MCF 10A (cell line): Measurements from ENCODE around the gene KNCN. TPM values are rescaled to one million over a fixed set of nuclear protein-coding genes. Genes with fewer than 3 reads are reported as not detected.

Experiments used
- BruUV-seq: library from RNA; stranded (reverse); fragments of 400-500 nt; replicated peaks from 2 replicates; lab custom pipeline; 2021; lab: Mats Ljungman, UMichigan
- CTCF ChIA-PET: fragments of 300-600 bp; sonication (Branson Sonifier 250); formaldehyde crosslinking; extraction: SDS; loops from one replicate; lab custom pipeline; 2021; ENCODE audit warnings: antibody characterized with exemption, inconsistent platforms; lab: Yijun Ruan, JAX
- POLR2A ChIA-PET: fragments of 300-600, 350-650 bp; sonication (Branson Sonifier 250); formaldehyde crosslinking; extraction: SDS; loops from one replicate; lab custom pipeline; 2020; ENCODE audit warnings: antibody characterized with exemption, inconsistent platforms; lab: Yijun Ruan, JAX
- DNase-seq: peaks from one replicate; pipeline ENCODE4 v3.0.0-alpha.2; 2018; ENCODE audit not compliant: unreplicated experiment
- H3K27ac Mint-ChIP-seq: one replicate; pipeline ENCODE4 v1.8.0; 2022; ENCODE audit warnings: mild to moderate bottlenecking, low read depth, mixed read lengths; ENCODE audit not compliant: unreplicated experiment
- H3K27me3 Mint-ChIP-seq: one replicate; pipeline ENCODE4 v1.8.0; 2022; ENCODE audit warnings: mixed read lengths; ENCODE audit not compliant: insufficient read depth, unreplicated experiment
- H3K36me3 Mint-ChIP-seq: one replicate; pipeline ENCODE4 v1.8.0; 2022; ENCODE audit warnings: mild to moderate bottlenecking, moderate library complexity, mixed read lengths; ENCODE audit not compliant: insufficient read depth, unreplicated experiment
- H3K4me1 Mint-ChIP-seq: one replicate; pipeline ENCODE4 v1.8.0; 2022; ENCODE audit warnings: mixed read lengths; ENCODE audit not compliant: insufficient read depth, unreplicated experiment
- H3K4me3 Mint-ChIP-seq: one replicate; pipeline ENCODE4 v1.8.0; 2022; ENCODE audit warnings: mild to moderate bottlenecking, moderate library complexity, mixed read lengths; ENCODE audit not compliant: unreplicated experiment
- H3K9me3 Mint-ChIP-seq: one replicate; pipeline ENCODE4 v1.8.0; 2022; ENCODE audit warnings: mixed read lengths; ENCODE audit not compliant: unreplicated experiment
- intact Hi-C: fragments of 100-400 bp; cut with micrococcal nuclease; formaldehyde crosslinking; loops from 2 replicates; pipeline ENCODE4 v1.14.1; 2022
- total RNA-seq: library from RNA; stranded (reverse); gene quantifications from 2 replicates; pipeline ENCODE4 v1.2.3, GENCODE V29; 2022
- TF ChIP-seq, protein P1 (sequence below): fragments of 200-600 bp; IDR thresholded peaks from one replicate; pipeline ENCODE4 v1.8.0; 2022; ENCODE audit warnings: antibody characterized with exemption, mild to moderate bottlenecking; ENCODE audit not compliant: unreplicated experiment

Gene KNCN
- total RNA-seq, 1 experiment from 2014 or later, result not detected

DNA sequence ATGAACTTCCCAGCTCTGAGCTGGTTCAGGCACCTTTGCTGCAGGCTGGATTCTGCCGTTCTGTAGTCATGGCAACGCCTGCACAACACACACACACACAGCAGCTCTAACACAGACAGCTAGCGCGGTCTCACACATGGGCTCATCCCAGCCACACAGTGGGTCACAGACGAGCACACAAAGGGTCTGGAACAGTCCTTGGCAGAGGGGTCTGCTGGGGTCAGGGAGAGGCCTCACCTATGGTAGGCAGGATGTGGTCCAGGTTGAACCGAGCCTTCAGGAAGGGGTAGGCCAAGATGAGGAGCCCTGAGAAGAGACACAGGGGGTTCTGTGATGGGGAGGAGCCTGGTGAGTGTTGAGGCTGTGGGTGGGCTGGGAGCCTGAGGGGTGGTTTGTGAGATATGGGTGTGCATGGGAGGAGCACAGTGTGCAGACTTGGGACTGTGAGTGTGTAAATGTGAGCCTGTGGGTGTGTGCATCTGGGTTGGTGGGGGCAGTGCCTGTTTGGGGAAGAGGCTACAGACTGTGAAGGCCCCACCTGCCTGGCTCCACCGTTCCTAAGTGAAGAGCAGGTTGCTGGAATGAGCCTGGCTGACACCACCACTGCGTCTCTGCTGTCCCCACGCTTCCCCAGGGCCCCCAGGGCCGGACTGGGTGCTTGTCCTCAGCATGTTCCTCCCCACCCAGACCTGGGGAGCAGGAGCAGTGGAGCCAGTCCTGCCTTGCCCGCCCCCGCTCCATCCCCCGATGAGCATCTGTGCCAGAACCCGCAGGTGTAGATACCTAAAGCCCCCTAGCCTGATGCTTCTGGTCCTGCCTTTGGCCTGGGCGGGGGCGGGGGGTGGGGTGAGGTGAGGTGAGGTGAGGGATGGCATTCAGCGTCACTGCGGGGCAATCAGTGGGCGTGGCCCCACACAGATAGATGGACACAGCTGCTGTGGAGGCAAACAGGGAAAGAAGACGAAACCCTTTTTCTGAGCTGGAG, 1.5 kb downstream of the KNCN start:
- peaks cover 22% of the 10 kb centered on the region for H3K27me3 Mint-ChIP-seq

DNA sequence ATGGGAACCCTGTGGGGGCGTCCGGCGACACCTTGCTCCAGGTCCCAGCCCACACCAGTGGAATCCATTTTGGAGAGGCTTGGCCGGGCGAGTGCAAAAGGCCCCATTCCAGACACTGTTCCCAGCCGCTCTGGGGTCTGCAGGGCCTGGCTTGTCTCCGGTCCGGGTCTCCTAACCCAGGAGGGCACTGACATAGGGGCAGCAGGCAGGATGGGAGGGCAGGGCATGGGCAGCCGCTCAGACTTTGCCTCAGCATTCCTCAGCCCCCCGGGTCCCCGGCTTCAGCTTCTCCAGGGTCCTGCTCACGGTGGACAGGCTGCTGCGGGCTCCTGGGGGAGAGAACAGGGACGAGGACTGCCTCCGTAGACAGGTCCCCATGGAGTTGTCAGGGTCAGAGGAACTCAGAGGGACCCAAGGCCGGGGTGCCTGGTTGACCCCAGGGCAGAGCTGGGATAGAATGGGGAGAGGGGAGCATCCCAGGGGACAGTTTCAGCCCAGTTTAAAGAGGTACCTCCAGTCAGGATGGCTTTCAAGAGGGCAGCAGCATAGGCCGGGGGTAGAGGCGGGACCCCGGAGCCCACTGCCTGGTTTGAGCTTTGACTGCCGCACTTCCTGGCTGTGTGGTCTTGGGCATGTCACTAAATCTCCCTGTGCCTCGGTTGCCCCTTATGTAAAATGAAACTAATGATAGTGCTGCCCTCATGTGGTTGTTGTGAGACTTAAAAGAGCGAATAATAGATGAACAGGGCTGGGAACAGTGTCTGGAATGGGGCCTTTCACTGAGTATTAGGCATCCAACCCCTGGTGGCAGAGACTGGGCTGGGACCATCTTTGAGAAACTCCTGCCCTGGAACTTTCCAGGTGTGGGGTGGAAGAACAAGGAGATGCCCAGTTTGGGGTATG, 3.7 kb downstream of the KNCN start:
- no peak overlapping the region for H3K4me3 Mint-ChIP-seq
- BruUV-seq, result no TSS peak
- intact Hi-C loops, result loop anchor here (1.0 kb wide), 1 partner anchor 100 kb away; no protein-coding TSS in a partner anchor
- ChIA-PET CTCF (interaction anchor here (0.6 to 6.8 kb wide), 45 partner anchors 8 to 206 kb away, joined by 3 to 62 read pairs (median 4); a partner anchor contains a TSS), POLR2A (no interaction called here)
- no peak overlapping the region for H3K27ac Mint-ChIP-seq
- DNase-seq, result peak; percentile 73
- H3K27me3 Mint-ChIP-seq, result peaks cover 39% of the 10 kb centered on the region
- TF ChIP-seq, protein P1, sequence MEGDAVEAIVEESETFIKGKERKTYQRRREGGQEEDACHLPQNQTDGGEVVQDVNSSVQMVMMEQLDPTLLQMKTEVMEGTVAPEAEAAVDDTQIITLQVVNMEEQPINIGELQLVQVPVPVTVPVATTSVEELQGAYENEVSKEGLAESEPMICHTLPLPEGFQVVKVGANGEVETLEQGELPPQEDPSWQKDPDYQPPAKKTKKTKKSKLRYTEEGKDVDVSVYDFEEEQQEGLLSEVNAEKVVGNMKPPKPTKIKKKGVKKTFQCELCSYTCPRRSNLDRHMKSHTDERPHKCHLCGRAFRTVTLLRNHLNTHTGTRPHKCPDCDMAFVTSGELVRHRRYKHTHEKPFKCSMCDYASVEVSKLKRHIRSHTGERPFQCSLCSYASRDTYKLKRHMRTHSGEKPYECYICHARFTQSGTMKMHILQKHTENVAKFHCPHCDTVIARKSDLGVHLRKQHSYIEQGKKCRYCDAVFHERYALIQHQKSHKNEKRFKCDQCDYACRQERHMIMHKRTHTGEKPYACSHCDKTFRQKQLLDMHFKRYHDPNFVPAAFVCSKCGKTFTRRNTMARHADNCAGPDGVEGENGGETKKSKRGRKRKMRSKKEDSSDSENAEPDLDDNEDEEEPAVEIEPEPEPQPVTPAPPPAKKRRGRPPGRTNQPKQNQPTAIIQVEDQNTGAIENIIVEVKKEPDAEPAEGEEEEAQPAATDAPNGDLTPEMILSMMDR, result peak; percentile 66
- H3K4me1 Mint-ChIP-seq, result peaks cover under 1% of the 10 kb centered on the region
- no peaks in the 10 kb centered on the region for H3K9me3 Mint-ChIP-seq
- H3K36me3 Mint-ChIP-seq, result no peaks in the 10 kb centered on the region

More for the DNA sequence above, 1.5 kb downstream of the KNCN start:
- TF ChIP-seq, protein P1, result no peak
- Mint-ChIP-seq H3K27ac (peak overlapping the region; percentile 61), H3K36me3 (no peaks in the 10 kb centered on the region), H3K9me3 (no peaks in the 10 kb centered on the region), H3K4me3 (no peak overlapping the region), H3K4me1 (no peaks in the 10 kb centered on the region)
- intact Hi-C loops, result no loop called here
- ChIA-PET CTCF (interaction anchor here (0.5 to 6.8 kb wide), 9 partner anchors 11 to 104 kb away, joined by 3 to 62 read pairs (median 4); a partner anchor contains a TSS), POLR2A (no interaction called here)
- no peak for DNase-seq
- no TSS peak for BruUV-seq

DNA sequence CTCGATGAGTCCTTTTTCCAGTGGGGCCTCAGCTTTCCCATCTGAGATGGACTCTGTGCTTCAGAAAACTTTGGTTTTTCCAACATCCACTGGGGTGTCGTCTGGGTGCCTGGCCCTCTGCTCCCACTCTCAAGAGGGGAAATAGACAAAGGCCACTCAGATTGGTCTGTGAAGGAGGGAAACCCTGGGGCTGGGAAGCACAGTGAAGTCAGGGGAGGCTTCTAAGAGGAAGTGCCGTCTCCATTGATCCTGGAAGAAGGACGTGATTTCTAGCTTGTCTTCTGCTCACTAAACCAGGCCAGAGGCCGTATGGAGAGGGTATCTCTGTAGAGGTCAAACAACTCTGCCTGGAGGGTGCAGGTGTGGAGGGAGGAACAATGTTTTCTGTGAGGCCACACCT, 5.2 kb downstream of the KNCN start:
- Mint-ChIP-seq H3K27me3 (peaks cover 42% of the 10 kb centered on the region), H3K4me1 (peaks cover 10% of the 10 kb centered on the region), H3K36me3 (no peaks in the 10 kb centered on the region), H3K4me3 (no peak overlapping the region), H3K27ac (no peak overlapping the region), H3K9me3 (no peaks in the 10 kb centered on the region)
- intact Hi-C loops, result no loop called here
- no TSS peak for BruUV-seq
- CTCF ChIA-PET, result interaction anchor here (0.6 to 6.8 kb wide), 9 partner anchors 9 to 129 kb away, joined by 3 to 62 read pairs (median 4); partner anchors contain the start of gene DMBX1
- POLR2A ChIA-PET, result no interaction called here
- no peak for DNase-seq
- TF ChIP-seq, protein P1, result no peak
